SU-DHL-6 (cell line): ENCODE measurements around the gene PAWR.
"Not testable (repeated sequence)": the region's sequence is repeated elsewhere in the genome, so short reads cannot be mapped to it uniquely, and the experiment has no call there.

Experiments used
- H2AFZ ChIP-seq: fragments of 200-600 bp; sonication (generic); 2 replicates; pipeline ENCODE4 v1.6.1; 2014; ENCODE audit warnings: low read depth, mild to moderate bottlenecking, moderate library complexity, mixed read lengths, antibody characterized with exemption, low read length; ENCODE audit not compliant: severe bottlenecking
- H3F3A ChIP-seq: fragments of 200-600 bp; shearing (Covaris generic); 2 replicates; pipeline ENCODE4 v1.6.0; 2016; ENCODE audit warnings: antibody characterized with exemption, mild to moderate bottlenecking; ENCODE audit not compliant: insufficient read depth
- H3K27ac ChIP-seq: fragments of 200-600 bp; sonication (generic); 2 replicates; pipeline ENCODE4 v1.5.1; 2016; ENCODE audit warnings: low read depth, mild to moderate bottlenecking, low read length, moderate library complexity, mixed read lengths
- H3K27me3 ChIP-seq: fragments of 200-600 bp; sonication (generic), shearing (Covaris generic); 2 replicates; pipeline ENCODE4 v1.6.0; 2014; ENCODE audit warnings: mild to moderate bottlenecking, low read length
- H3K36me3 ChIP-seq: fragments of 200-600 bp; sonication (generic); 2 replicates; pipeline ENCODE4 v1.6.1; 2014; ENCODE audit warnings: mild to moderate bottlenecking, low read length, mixed read lengths
- H3K4me2 ChIP-seq: fragments of 300-600, 200-600 bp; shearing (Covaris generic), sonication (generic); 2 replicates; pipeline ENCODE4 v1.6.0; 2014; ENCODE audit warnings: low read length, low read depth, mild to moderate bottlenecking; ENCODE audit not compliant: poor library complexity, severe bottlenecking
- H3K4me3 ChIP-seq: fragments of 200-600 bp; sonication (generic); 2 replicates; pipeline ENCODE4 v1.5.1; 2014; ENCODE audit warnings: antibody characterized with exemption, low read length, mild to moderate bottlenecking, mixed read lengths; ENCODE audit not compliant: insufficient read depth, poor library complexity, severe bottlenecking
- H3K79me2 ChIP-seq: fragments of 200-600 bp; sonication (generic); 2 replicates; pipeline ENCODE4 v1.6.1; 2014; ENCODE audit warnings: mild to moderate bottlenecking, low read length, moderate library complexity; ENCODE audit not compliant: insufficient read depth
- H3K9ac ChIP-seq: fragments of 200-600 bp; sonication (generic); 2 replicates; pipeline ENCODE4 v1.7.0; 2014; ENCODE audit warnings: mild to moderate bottlenecking, low read length
- H3K9me2 ChIP-seq: fragments of 200-600 bp; sonication (generic); replicated peaks from 2 replicates; pipeline ENCODE4 v1.6.1; 2014; ENCODE audit warnings: low read length; ENCODE audit not compliant: insufficient read depth
- H3K9me3 ChIP-seq: fragments of 200-600 bp; sonication (generic); 2 replicates; pipeline ENCODE4 v1.6.1; 2014; ENCODE audit warnings: low read length, mixed read lengths; ENCODE audit not compliant: insufficient read depth
- H4K20me1 ChIP-seq: fragments of 200-600 bp; sonication (generic); 2 replicates; pipeline ENCODE4 v1.6.1; 2014; ENCODE audit warnings: low read depth, mild to moderate bottlenecking, antibody characterized with exemption, low read length, moderate library complexity, mixed read lengths
- CTCF ChIP-seq: fragments of 200-600 bp; sonication (generic); IDR thresholded peaks from one replicate; pipeline ENCODE4 v1.5.1; 2017; ENCODE audit warnings: antibody characterized with exemption, mild to moderate bottlenecking, low read length, moderate library complexity; ENCODE audit not compliant: insufficient read depth, poor library complexity, severe bottlenecking
- EZH2phosphoT487 ChIP-seq: fragments of 200-600 bp; sonication (generic), shearing (Covaris generic); conservative IDR thresholded peaks from 2 replicates; pipeline ENCODE4 v1.6.1; 2018; ENCODE audit warnings: mild to moderate bottlenecking, antibody characterized with exemption, low read length, moderate library complexity, mixed read lengths

PAWR gene

GRCh38 chr12:79652521-79652920 is 38.2 kb downstream of the PAWR start:
- no peaks in the 10 kb centered on the region; the same call in 1 of the 2 replicates for H3K36me3 ChIP-seq
- no peaks in the 10 kb centered on the region for H3K9me3 ChIP-seq
- no peaks in the 10 kb centered on the region for H3F3A ChIP-seq
- H3K4me3 ChIP-seq, result no peak overlapping the region
- H3K27ac ChIP-seq, result no peak overlapping the region
- peaks cover 11% of the 10 kb centered on the region; the same call in 1 of the 2 replicates for H4K20me1 ChIP-seq
- no peak overlapping the region for H3K4me2 ChIP-seq
- H2AFZ ChIP-seq, result no peak overlapping the region
- TF ChIP-seq EZH2phosphoT487, result no peak
- no peak for TF ChIP-seq CTCF
- H3K9me2 ChIP-seq, result no peaks in the 10 kb centered on the region
- peaks cover 96% of the 10 kb centered on the region for H3K79me2 ChIP-seq
- H3K27me3 ChIP-seq, result no peaks in the 10 kb centered on the region
- no peak overlapping the region for H3K9ac ChIP-seq

DNA sequence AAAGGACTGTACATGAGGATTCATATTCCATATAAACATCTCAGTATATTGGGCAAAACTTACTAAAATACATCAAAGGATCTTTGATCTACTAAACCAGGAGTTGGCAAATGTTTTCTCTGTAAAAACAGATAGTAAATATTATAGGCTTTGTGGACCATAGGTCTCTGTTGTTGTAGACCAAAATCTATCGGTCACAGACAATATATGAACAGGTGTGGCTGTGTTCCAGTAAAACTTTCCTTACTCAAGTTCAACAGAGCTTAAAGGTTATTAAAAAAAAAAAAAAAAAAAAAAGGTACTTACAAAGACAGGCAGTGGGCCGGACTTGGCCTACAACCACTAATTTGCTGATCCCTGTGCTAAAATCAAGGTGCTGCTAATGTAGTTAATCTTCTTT is 40.3 kb downstream of the PAWR start:
- Histone ChIP-seq H3K27me3 (no peaks in the 10 kb centered on the region), H3K9me2 (no peaks in the 10 kb centered on the region), H3K79me2 (peaks cover 95% of the 10 kb centered on the region), H3K4me3 (no peak overlapping the region), H2AFZ (no peak overlapping the region), H3F3A (no peaks in the 10 kb centered on the region), H3K4me2 (no peak overlapping the region), H3K9ac (no peak overlapping the region), H4K20me1 (peaks cover 11% of the 10 kb centered on the region; the same call in 1 of the 2 replicates), H3K36me3 (no peaks in the 10 kb centered on the region; the same call in 1 of the 2 replicates), H3K27ac (no peak overlapping the region), H3K9me3 (no peaks in the 10 kb centered on the region)
- TF ChIP-seq CTCF (no peak), EZH2phosphoT487 (no peak)

DNA sequence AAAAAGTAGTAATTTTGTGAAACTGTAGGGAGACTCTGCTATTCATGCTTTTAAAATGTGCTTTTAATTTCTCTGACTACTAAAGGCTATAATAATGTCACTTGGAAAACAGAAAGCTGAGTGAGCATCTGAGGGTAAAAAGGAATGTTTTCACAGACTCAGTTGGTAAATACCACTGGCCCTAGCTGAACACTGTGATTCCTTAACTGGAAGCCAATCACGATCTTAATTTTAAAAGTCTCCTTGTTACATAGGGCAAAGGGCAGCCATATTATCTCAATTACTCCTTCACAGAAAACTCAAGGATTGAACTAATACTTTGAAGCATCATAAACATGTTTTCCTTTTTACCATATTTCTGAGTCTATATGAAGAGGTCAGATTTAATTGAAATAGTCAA is 41.9 kb downstream of the PAWR start:
- Histone ChIP-seq H3K27me3 (no peaks in the 10 kb centered on the region), H3K9ac (no peak overlapping the region), H3K9me2 (no peaks in the 10 kb centered on the region), H2AFZ (no peak overlapping the region), H3K4me2 (no peak overlapping the region), H3K4me3 (no peak overlapping the region), H4K20me1 (peaks cover 12% of the 10 kb centered on the region; the same call in 1 of the 2 replicates), H3F3A (no peaks in the 10 kb centered on the region), H3K79me2 (peaks cover 95% of the 10 kb centered on the region), H3K27ac (no peak overlapping the region), H3K36me3 (no peaks in the 10 kb centered on the region; the same call in 1 of the 2 replicates), H3K9me3 (no peaks in the 10 kb centered on the region)
- TF ChIP-seq EZH2phosphoT487 (no peak), CTCF (no peak)

DNA sequence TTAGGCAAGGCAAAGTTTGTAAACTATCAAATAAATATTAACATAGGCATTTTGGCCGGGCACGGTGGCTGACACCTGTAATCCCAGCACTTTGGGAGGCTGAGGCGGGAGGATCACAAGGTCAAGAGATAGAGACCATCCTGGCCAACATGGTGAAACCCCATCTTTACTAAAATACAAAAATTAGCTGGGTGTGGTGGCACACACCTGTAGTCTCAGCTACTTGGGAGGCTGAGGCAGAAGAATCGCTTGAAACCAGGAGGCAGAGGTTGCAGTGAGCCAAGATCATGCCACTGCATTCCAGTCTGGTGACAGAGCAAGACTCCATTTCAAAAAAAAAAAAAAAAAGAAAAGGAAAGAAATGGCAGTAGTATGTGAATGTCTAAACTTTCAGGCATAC is 43.9 kb downstream of the PAWR start:
- not testable (repeated sequence) for H3K4me3 ChIP-seq, H3K9me2 ChIP-seq, H3K9me3 ChIP-seq, H3K9ac ChIP-seq, H4K20me1 ChIP-seq, H2AFZ ChIP-seq, H3K36me3 ChIP-seq, H3K27ac ChIP-seq, H3K27me3 ChIP-seq, H3F3A ChIP-seq, H3K4me2 ChIP-seq
- H3K79me2 ChIP-seq, result peaks cover 96% of the 10 kb centered on the region
